GM19193 (cell line): ENCODE measurements around the gene FBXO33.

Experiments
- POLR2A ChIP-seq: IDR thresholded peaks from 4 replicates; pipeline ENCODE4 v1.6.1; 2011; ENCODE audit not compliant: insufficient read depth, insufficient read length; ENCODE audit errors: extremely low read depth

Gene FBXO33

DNA sequence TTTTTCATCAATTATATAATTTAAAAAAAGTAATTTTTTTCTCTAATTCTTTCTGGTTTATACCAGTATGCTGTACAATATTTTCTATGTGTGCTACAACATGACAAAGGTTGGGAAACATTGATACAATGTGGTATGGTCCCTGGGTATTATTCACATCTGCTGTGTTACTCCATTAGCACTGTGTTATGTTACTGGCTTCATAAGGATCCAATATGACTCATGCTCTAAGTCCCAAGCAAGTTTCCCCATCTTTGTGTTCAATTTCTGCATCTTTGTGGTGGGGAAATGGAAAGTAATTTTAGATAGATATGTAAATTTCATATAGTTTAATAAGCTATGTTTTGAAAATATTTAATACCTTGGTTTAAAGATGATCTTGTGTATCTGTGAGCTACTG, 35.8 kb downstream of the FBXO33 start:
- no peak for TF ChIP-seq POLR2A

DNA sequence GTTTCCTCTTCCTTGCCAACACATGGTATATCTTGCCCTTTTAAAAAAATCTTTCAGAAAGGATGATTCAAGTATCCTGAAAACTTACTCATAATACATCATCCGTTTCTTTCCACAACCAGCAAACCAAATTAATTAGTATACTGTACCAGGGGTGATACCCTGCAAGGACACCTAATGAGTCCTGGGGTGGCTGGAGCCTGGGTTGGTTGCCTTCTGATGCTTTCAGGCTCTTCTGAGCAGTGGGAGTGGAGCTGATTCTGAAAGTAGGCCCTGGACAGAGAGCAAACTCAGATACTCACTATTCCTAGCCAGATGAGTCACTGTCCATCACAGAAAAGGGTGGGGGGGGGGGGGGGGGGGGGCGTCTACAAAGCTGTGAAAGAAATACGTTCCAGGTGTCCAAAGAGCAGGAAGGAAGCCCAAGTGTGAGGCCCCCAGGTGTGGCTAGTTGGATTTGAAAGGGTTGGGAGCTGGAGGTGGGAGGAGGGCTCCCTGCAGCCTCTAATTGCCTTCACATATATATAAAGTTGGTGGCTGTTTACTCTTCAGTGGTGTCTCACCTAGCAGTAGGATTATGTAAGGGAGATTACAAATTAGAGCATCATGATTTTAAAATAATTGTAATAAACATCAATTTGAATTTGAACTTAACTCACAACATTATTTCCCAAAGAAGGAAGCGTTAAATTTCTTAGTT, 36.5 kb downstream of the FBXO33 start:
- TF ChIP-seq POLR2A: no peak

DNA sequence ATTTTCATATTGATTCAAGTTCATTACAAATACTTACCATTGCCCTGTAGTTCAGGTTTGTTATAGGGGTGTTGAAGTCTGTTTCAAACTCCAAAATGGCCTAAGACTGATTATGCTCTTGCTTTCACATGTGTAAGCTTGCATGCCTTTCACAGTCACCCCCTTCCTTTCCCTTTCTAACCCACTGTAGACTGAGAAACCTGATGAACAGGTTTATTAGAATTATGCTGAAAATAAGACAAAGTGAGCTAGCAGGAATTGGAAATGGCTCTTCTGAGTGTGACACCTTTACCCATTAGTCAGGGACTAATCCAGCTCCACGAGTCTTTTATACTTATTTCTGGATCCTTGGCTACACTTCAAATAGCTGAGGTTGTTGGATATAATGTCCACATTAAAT, 38.9 kb downstream of the FBXO33 start:
- no peak for TF ChIP-seq POLR2A

DNA sequence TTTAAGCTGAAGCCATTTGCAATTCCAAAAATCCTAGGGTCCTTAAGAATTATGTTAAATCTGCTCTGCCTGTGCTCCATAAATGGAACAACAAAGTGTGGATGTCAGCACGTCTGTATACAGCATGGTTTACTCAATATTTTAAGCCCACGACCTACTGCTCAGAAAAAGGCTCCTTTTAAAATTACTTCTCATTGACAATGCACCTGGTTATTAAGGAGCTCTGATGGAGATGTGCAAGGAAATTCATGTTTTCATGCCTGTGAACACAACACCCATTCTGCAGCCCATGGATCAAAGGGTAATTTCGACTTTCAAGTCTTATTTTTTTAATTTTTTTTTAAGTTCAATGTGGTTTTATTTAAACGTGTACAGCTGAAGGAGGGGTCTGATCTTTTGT, 48.1 kb downstream of the FBXO33 start:
- no peak for TF ChIP-seq POLR2A

DNA sequence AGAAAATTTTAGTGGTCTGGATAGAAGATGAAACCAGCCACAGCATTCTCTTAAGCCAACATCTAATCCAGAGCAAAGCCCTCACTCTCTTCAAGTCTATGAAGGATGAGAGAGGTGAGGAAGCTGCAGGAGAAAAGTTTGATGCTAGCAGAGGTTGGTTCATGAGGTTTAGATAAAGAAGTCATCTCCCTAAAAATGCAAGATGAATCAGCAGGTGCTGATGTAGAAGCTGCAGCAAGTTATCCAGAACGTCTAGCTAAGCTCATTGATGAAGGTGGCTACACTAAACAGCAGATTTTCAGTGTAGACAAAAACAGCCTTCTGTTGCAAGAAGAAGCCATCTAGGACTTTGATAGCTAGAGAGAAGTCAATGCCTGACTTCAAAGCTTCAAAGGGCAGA, 48.5 kb downstream of the FBXO33 start:
- TF ChIP-seq POLR2A: no peak

DNA sequence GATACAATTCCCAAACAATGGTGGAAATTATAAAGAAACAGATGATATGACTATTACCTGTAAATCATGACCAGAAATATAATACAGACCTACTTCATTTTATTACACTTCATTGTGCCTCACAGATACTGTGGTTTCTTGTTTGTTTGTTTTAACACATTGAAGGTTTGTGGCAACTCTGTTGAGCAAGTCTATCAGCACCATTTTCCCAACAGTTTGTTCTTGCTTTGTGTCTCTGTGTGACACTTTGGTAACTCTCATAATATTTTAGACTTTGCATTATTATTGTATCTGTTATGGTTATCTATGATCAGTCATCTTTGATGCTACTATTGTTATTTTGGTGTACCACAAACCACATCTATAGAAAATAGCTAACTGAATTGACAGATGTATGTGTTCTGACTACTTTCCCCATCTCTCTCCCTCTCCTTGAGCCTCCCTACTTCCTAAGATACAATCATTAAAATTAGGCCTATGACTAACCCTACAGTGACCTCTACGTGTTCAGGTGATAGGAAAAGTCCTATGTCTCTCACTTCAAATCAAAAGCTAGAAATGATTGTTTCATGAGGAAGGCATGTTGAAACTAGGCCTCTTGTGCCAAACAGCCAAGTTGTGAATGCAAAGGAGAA, 49.1 kb downstream of the FBXO33 start:
- TF ChIP-seq POLR2A: no peak

DNA sequence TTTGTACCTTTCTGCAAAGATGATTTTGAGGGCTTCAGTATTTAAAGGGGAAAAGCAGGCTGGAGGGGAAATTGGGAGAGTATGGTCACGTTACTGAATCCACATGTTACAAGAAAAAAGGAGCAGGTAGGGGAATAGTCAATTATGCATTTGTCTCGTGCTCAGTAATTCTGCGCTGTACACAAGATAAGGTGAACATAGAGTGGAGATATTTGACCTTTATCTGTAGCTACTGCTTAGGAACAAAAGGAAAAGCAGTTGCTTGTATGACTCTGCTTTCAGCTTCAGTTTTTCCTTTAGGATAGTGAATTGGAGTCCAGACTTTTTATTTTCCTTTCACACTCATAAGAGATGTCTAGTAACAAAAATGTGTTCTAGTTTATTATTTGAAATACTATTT, 49.8 kb downstream of the FBXO33 start:
- no peak for TF ChIP-seq POLR2A

DNA sequence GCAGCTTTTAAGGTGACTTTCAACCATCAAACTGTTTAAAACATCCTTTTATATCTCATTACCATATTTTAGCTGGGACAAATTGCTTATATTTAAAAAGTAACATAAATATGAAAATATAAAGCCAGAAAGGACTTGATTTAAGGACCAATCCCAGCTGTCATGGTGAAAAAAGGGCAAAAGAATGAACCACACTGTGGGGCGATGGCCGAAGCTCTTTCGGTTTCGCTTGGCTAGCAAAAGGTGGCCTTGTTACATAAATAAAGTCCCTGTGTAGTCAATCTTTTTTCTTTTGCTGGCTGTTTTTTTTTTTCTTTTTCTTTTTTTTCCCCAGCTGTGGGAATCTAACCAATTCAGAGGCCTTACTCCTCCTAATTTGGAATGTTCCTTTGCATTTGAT, 50.9 kb downstream of the FBXO33 start:
- no peak for TF ChIP-seq POLR2A

DNA sequence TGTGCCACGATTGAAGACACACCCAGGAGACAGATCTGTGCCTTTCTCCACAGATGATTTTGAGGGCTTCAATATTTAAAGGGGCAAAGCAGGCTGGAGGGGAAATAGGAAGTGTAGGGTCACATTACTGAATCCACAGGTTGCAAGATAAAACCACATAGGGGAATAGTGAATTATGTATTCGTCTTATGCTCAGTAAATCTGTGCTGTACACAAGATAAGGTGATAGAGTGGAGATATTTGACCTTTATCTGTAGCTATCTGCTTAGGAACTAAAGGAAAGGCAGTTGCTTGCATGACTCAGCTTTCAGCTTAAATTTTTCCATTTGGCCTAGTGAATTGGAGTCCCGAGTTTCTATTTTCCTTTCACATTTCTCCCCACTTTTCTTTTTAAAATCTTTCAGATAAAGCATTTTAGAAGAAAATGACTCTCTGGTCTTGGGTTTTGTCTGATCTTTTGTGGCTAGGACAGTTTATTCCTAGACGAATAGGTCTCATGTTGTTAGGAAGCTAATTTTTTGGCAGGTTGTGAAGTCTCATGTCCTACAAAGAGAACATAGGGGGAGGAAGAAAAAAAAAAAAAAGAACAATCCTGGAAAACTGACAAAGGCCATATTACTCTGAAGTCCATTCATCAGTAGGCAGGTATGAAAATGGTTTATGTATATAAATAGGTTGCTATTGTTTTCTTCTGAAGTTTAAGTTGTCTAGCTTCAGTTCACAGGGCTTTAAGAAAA, 55.4 kb downstream of the FBXO33 start:
- TF ChIP-seq POLR2A: no peak

DNA sequence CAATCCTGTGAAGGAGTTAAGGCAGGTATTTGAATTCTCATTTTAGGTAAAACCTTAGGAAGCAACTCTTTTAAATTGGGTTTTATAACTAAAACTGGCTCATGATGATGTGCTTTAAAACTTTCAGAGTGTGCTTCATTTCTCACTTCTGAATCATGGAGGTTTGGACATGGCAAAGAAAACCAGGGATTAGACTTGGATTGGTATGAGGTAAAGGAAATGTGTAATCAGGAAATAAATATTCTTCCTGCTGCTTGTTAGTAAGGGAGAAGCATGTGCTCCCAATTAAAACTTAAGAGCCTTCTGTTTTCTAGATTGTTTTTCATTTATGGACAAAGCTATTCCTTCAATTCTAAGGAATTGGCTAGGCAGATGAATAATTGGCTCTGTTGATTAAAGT, 57.4 kb downstream of the FBXO33 start:
- no peak for TF ChIP-seq POLR2A

DNA sequence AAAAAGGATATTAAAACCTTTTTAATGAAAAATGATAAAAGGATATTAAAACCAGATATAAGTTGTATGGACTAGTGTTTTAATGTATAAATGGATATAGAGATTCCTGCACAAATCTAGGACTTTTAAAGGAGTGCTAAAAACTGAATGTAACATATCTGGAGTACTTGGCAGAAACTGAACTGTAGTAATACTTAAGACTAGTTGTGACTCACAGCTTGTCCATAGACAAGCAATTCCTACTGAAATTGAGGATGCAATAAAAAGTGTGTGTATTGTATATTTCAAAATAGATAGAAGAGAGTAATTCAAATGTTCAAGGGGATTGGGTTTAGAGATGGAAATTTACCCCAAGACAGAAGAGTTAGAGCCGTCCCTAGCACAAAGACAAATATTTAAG, 59.6 kb downstream of the FBXO33 start:
- TF ChIP-seq POLR2A: no peak

DNA sequence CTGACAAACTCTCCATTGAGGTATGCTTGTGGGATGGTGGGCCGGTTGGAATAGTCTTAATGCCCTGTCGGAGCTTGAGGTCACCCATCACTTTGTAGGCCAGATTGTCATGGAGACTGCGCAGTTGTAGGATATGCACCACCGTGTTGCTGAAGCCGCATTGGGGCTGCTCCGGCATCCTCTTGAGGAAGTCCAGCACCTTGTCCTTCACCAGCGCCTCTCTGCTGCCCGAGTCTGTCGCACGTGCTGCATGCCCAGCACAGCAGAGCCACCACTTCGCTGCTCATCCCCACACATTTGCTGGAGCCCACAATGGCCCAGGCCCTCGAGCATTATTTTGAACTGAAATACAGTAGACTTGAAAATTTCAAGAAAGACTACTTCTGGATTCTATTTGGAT, 61.8 kb downstream of the FBXO33 start:
- no peak for TF ChIP-seq POLR2A

DNA sequence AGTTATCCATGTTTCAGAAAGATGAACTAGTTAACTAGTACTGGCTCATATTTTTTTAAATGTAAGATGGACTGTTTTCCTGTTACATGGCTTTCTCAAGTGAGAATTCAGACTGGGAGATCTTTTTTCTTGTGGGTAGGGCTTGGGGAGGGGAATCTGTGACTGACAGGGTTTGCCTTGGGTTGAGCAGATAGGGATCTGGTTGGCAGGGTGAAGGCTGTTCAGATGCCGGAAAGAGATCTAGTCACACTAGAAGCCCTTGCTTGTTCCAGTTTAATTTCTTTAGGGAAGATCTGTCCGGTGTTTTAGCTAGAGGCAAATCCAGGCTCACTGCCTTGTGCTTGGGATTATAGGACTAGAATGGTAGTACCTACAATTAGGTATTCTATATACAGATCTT, 63.2 kb downstream of the FBXO33 start:
- TF ChIP-seq POLR2A: no peak

DNA sequence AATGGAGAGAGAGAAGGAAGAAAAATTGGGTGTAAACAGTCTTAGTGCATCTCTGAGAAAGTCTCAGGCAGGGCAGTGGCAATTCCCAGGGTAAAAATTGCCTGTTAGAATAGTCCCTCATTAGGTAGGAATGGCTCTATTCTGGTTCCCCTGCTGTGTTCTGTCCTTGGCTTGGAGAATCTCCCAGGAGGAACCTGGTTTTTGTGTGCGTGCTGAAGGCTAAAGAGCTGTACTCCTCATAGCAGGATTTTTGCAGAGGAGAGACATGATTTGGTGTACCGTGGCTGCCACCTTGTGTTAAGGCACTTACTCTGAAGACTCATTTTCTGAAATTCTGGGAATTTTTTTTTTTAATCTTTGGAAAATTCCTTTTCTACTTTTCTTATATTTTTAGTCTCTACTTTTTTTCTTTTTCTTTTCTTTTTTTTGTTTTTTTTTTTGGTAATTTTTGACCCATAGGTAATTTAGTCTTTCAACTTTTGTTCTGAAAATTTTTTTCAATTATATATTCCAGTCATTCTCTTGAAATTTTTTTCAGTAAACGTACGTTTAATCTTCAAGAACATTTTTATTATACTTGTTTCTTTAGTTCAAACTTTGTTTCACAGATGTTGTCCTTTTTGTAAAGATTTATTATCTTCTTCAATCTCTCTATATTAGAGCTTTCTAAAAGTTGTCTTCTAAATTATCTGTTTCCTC, 63.8 kb downstream of the FBXO33 start:
- no peak for TF ChIP-seq POLR2A

DNA sequence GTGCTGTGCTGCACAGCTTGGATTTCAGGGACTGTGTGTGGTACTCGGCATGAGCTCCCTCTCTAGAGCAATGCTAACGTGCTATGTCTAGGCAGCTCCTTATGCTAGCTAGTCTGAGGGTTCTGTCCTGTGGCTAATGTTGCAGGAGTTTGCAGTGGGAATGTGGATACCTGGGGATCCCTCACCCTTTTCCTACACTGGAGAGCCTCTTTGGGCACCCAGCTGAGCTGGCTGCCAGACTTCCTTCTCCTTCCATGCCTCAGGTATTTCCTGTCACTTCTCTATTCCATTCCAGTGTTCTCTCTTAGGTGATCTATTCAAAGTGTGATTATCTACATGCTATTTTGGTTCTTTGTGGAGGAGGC, 64.9 kb downstream of the FBXO33 start:
- no peak for TF ChIP-seq POLR2A
